ENCODE measurements around the gene ING1.

ING1 gene

DNA sequence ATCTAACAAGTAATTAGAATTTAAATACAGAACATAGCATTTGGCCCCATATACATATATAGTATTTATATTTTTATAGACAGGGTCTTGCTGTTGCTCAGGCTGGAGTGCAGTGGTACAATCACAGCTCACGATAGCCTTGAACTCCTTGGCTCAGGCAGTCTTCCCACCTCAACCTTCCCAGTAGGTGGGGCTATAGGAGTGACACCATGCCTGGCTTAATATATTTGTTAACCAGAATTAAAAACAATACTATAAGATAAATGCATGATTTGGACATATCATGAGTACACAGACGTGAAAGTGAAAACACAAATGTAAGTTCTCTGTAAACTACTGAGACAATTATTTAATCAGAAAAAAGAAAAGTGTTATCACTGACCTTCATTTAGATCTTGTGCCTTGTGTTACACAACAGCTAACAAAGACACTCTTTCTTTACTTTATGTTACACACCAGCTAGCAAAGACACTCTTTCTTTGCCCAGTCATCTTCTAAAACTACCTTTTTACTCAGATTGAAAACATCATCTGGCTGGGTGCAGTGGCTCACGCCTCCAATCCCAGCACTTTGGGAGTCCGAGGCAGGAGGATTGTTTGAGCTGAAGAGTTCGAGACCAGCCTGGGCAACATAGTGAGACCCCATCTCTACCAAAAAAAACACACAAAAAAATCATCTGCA, 30.2 kb upstream of the ING1 start:
- DNase-seq: no peak
- Histone ChIP-seq H3K9me3 (no peaks in the 10 kb centered on the region), H3K27me3 (no peaks in the 10 kb centered on the region), H3K36me3 (peaks cover 19% of the 10 kb centered on the region), H3K4me1 (no peaks in the 10 kb centered on the region), H3K4me3 (ENCODE audit: low read depth, low read length) (no peak overlapping the region)
- TF ChIP-seq, protein P1, sequence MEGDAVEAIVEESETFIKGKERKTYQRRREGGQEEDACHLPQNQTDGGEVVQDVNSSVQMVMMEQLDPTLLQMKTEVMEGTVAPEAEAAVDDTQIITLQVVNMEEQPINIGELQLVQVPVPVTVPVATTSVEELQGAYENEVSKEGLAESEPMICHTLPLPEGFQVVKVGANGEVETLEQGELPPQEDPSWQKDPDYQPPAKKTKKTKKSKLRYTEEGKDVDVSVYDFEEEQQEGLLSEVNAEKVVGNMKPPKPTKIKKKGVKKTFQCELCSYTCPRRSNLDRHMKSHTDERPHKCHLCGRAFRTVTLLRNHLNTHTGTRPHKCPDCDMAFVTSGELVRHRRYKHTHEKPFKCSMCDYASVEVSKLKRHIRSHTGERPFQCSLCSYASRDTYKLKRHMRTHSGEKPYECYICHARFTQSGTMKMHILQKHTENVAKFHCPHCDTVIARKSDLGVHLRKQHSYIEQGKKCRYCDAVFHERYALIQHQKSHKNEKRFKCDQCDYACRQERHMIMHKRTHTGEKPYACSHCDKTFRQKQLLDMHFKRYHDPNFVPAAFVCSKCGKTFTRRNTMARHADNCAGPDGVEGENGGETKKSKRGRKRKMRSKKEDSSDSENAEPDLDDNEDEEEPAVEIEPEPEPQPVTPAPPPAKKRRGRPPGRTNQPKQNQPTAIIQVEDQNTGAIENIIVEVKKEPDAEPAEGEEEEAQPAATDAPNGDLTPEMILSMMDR (IDR thresholded peaks at IDR 0.05; ENCODE audit: low read depth, low read length): peak; percentile 65

DNA sequence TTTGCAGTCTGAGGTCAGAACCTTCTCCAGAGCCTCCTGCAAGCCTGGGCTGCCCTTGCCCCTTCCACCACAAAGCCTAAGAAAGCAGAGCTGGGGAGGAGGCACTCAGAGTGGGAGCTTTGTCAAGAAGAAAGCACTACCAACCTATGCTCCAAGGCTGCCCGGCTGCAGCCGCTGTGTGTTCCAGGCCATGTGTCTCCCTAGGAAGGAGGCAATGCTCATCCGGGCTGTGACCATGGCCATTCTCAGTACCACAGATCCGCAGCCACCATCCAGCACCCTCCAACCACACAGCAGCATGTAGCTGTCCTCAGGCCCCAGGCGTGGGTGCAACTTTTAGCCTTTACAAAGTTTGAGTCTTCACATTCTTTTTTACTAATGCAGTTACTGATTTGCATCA, 29.6 kb upstream of the ING1 start:
- no peaks in the 10 kb centered on the region for H3K4me1 ChIP-seq
- no peak overlapping the region for H3K4me3 ChIP-seq (ENCODE audit: low read depth, low read length)
- TF ChIP-seq, protein P1 (IDR thresholded peaks at IDR 0.05; ENCODE audit: low read depth, low read length): no peak
- no peaks in the 10 kb centered on the region for H3K9me3 ChIP-seq
- H3K27me3 ChIP-seq: no peaks in the 10 kb centered on the region
- no peak for DNase-seq
- H3K36me3 ChIP-seq: peaks cover 14% of the 10 kb centered on the region

DNA sequence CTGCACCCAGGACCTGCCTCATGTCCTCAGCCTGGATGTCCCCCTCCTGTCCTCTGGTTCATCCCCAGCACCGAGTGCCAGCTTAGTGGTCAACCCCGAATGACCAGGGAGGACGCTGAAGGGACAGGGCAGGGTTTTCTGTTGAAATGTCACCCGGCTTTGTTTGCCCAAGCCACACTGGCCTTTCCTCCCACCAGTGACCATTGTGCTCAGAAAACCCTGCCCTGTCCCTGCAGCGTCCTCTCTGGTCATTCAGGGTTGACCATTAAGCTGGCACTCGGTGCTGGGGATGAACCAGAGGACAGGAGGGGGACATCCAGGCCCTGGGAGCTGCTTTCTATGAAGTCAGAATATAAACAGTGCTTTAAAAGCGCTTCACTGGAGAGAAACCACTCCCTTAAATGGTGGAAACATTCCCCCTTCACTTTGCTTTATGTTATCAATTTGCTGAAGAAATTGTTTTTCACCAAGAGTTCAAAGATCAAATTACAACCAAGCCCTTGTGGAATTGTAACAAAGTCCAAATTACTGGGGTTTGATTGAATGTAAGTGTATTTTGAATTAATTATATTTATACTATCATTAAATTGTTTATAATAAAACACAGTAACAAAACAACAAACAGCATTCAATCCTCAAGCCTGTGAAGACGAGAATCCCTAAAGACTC, 29.0 kb upstream of the ING1 start:
- Histone ChIP-seq H3K4me1 (no peaks in the 10 kb centered on the region), H3K36me3 (peaks cover 12% of the 10 kb centered on the region), H3K27me3 (no peaks in the 10 kb centered on the region), H3K4me3 (ENCODE audit: low read depth, low read length) (no peak overlapping the region), H3K9me3 (no peaks in the 10 kb centered on the region)
- DNase-seq: no peak
- TF ChIP-seq, protein P1 (IDR thresholded peaks at IDR 0.05; ENCODE audit: low read depth, low read length): no peak

DNA sequence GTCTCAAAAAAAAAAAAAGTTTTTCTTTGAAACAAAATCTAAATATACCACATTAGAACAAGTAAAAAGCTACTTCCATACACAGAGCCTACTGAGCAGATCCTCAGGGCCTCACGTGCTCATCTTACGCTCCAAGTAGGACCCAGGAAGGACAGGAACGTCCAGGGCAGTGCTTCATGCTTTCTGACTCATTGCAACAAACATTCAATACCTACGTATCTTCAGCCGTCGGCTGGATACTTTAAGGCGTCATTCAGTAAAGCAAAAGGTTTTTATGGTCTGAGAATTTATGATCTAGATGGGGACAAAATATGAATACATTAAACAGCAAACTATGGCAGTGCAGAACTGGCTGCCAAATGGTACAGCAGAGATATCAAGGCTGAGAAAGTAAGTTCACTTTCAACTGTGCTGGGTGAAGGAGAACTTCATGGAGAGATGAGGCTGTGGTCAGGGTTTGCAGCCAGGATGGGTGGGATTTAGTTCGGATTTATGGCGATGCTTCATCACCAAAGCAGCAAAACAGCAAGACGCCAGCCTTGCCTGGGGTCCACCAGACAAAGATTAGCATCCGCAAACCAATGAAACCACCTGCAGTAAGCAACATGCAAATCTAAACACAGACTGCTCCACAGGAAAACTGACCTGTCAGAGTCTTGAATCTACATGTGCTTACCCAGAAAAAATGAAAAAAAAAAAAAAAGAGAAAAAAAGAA, 28.0 kb upstream of the ING1 start:
- TF ChIP-seq, protein P1 (IDR thresholded peaks at IDR 0.05; ENCODE audit: low read depth, low read length): no peak
- no peak for DNase-seq
- peaks cover 12% of the 10 kb centered on the region for H3K36me3 ChIP-seq

DNA sequence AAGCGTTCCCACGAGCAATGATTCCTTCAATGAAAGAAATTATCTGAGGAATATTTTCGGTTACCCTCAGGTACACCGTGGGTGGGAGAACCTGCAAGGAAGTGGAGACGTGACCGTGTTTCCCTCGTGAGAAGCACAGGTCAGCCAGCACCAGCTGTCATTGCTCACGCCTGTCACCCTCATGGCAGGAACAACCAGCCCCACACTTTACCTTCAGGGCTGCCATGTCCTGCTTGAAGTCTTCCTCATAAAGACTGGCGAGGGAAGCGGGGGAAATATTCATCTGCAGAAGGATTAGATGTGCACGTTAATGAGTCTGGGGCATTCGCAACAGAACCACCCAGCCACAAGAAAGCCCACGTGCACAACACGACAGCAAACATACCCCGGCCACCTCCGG, 25.8 kb upstream of the ING1 start:
- H3K4me3 ChIP-seq (ENCODE audit: low read depth, low read length): no peak overlapping the region
- DNase-seq: no peak

More for the DNA sequence above, 28.0 kb upstream of the ING1 start:
- H3K4me3 ChIP-seq (ENCODE audit: low read depth, low read length): no peak overlapping the region
- no peaks in the 10 kb centered on the region for H3K9me3 ChIP-seq
- H3K27me3 ChIP-seq: no peaks in the 10 kb centered on the region
- H3K4me1 ChIP-seq: no peaks in the 10 kb centered on the region

More for the DNA sequence above, 25.8 kb upstream of the ING1 start:
- Histone ChIP-seq H3K27me3 (no peaks in the 10 kb centered on the region), H3K4me1 (no peaks in the 10 kb centered on the region), H3K9me3 (no peaks in the 10 kb centered on the region), H3K36me3 (peaks cover 3% of the 10 kb centered on the region)
- TF ChIP-seq, protein P1 (IDR thresholded peaks at IDR 0.05; ENCODE audit: low read depth, low read length): no peak
